HG02938 (cell line): ENCODE results near the gene CTPS2.
"Not testable (repeated sequence)": the region's sequence is repeated elsewhere in the genome, so short reads cannot be mapped to it uniquely, and the experiment has no call there.

Experiments
- ATAC-seq: cut with Tn5 transposase; IDR thresholded peaks from one replicate; pipeline ENCODE4 v1.9.1; 2021; ENCODE audit warnings: mild to moderate bottlenecking, moderate library complexity; ENCODE audit not compliant: unreplicated experiment

The CTPS2 gene

DNA sequence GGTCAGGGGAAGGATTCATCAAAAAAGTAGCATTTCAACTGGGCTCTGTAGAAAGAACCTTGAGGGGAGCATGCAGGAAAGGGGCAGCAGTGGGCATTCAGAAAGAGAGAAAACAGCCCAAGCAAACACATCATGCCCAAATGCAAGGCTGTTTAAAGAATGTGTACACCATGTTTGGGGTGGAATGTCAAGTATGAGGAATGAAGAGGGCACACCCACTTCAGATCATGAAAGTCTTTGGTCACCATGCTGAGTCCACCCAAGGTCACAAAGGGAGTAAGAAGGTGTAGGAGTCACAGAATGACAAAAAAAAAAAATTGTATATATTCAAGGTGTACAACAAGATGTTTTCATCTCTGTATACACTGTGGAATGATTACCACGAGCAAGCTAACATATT, 53.1 kb downstream of the CTPS2 start:
- no peak for ATAC-seq

DNA sequence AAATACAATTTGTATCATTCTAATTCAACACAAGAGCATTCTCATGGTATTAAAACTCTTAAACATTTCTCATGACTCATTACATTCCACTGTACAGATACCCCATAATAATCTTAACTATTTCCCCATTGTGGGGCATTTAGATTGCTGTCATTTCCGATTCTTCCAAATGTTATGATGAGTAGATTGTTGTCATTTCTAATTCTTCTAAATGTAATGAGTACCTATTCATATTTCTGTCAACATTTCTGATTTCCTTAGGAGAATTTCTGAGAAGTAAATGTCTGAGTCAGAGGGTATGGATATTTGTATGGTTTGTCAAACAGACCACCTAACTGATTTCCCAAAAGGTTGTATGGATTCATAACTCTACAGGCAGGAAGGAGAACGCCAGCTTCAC, 54.2 kb downstream of the CTPS2 start:
- ATAC-seq, result no peak

DNA sequence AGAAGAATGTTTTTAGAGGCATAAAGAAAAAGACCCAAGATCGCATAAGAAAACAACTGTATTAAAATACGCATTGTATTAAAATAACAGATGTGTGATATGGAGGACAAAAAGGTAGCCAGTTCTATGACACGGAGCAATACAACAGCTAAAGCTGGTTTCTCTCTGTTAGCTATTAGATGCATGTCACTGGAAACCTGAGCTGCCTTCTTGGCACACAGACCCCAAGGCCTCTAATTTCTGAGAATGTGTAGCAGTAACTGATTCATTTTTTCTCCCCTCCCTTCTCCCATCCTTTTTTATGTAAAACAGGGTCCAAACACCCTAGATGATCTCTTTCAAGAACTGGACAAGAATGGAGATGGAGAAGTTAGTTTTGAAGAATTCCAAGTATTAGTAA, 58.4 kb downstream of the CTPS2 start:
- ATAC-seq, result no peak

- no peak for ATAC-seq
Observed at GRCh38 chrX:16653424-16653823, 59.0 kb downstream of the CTPS2 start.

- no peak for ATAC-seq
Observed at GRCh38 chrX:16651391-16652024, 61.0 kb downstream of the CTPS2 start.

GRCh38 chrX:16649858-16650257, 62.6 kb downstream of the CTPS2 start, which contains the start of gene S100G:
Gene S100G, plus strand, starts transcription at chrX:16650158. Its CDS starts 849 bp downstream, at chrX:16651007.
- no peak for ATAC-seq

DNA sequence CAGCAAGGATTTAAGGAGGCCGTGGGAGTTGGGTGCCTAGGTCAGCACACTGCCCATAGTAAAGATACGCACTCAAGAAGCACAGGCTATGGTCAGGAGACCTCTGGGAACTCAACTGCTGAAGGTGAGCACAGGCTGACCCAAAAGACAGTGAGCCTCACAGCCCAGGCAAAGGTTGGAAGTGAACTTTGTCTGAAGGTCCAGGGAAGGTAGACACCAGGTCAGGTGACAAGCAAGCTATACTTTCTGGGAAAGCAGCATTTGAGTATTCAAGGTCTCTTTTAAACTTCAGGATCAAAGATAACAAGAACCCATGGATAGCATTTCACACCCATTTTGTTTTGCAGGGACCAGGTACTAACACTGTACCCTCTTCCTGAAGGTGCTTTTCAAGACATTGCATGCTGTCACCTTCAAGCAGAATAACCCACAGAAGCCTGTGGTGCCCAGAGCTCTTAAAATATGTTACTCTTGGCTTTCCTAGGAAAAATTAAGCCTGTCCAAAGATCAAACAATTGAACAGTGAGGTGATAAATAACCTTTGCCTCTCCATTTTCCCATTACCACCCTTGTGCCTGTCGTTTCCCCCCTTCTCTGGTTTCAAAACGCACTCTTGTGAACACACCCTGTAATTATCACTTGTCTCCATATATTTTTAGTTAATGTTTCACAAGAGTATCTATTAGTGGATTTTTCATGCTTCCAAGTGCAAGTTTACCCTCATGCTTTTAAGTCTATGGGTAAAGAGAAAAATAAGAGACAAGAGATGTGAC, 65.9 kb downstream of the CTPS2 start:
- no peak for ATAC-seq

DNA sequence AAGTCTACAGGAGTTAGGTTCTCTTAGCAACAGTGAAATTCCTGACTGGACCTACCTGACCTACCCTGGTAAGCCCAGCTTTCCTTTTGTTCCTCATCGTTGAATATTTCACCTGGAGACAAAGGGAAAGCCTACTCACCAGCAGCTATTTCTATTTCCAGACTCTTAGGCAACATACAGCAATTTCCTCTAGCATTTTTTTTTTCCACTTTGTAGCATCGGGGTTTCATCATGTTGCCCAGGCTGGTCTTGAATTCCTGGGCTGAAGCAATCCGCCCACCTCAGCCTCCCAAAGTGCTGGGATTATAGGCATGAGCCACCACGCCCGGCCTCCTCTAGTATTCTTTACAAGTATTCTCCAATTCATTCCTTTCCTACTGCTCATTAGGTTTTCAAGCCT, 69.3 kb downstream of the CTPS2 start:
- ATAC-seq, result no peak

DNA sequence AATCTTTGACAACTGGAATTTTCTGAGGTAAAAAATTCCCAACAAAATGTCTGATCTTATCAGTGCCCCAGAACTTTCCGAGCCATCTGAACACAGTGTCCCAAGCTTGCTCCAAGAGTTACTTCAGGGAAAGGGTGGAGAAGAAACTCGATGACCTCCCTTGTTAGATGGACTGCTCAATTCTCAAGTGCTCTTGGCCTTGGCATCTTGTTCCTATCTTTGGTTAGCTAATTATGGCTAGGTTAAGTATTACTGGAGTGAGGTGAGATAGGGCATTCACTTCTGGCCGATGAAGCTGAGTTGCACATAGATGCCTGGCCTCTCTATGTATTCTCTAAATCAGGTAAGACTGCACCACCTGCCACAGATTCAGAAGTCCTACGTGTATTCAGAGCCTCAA, 71.6 kb downstream of the CTPS2 start:
- ATAC-seq, result no peak

DNA sequence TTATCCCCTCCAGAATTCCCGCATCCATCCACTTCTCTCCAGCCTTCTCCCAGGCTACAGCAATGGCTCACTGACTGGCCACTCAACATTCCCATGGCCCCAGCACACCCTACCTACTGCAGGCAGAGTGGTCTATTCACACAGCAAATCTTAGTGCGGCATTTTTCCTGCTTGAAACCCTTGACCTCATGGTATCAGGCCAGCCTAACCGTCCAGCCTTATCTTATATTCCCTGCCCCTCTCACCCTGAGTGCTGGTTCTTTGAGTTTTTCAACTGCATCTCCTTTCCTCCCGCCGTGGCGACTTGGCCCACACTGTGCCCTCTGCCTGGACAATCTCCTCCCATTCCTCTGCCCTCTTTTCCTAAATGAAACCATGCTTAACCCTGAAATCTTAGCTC, 72.5 kb downstream of the CTPS2 start:
- no peak for ATAC-seq

DNA sequence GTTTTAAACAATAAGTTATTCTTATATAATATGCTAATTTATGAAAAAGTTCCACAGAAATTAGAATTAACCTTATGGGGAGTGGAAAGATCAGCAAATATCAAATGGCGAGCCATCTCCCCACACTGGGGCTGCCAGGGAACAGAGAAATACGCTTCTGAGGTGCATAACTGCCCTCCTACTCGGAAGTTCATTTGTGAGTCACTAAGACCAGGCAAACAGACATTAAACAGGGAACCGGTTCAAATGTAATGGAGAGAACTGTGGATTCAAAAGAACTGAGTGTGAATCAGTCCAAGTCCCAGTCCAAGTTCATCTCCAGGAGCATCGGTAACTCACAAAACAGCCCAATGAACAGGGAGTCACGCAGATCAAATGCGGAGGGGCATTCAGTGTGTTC, 73.9 kb downstream of the CTPS2 start:
- ATAC-seq, result no peak

- ATAC-seq, result no peak
Observed at GRCh38 chrX:16635596-16635995, 76.9 kb downstream of the CTPS2 start.

DNA sequence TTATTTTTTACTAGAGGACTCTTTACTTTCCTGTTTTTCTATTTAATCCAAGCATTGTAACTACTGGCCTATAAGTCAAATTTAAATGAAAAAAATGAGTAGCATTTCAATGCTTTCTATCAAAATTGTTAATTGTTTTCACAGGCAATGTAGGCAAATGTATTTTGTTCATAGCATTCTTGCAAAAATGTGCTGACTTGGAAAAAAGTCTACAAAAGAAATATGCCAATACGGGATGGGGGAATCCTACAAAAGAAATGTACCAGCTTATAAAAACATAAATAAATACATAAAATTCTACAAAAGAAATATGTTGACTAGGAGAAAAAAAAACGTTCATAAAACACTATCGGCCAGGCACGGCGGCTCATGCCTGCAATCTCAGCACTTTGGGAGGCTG, 77.4 kb downstream of the CTPS2 start:
- ATAC-seq, result no peak

DNA sequence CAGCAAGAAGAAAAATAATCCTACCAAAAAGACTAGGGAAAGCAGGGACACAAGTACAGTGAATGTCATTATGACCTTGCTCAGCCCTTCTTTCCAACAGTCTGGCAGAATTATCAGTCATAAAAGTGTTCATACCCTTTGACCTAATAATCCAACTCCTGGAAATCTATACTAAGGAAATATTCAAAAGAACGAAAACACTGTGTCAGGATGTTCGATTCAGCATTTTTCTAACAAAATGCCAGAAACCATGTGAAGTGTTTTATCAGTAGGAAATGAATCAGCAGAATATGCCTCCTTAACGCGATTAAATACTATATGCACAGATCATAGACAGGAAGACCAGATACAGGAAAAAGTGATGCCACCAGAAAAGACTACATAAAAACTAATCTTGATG, 78.7 kb downstream of the CTPS2 start:
- ATAC-seq, result no peak

GRCh38 chrX:16629909-16630308, 82.6 kb downstream of the CTPS2 start:
- no peak for ATAC-seq

DNA sequence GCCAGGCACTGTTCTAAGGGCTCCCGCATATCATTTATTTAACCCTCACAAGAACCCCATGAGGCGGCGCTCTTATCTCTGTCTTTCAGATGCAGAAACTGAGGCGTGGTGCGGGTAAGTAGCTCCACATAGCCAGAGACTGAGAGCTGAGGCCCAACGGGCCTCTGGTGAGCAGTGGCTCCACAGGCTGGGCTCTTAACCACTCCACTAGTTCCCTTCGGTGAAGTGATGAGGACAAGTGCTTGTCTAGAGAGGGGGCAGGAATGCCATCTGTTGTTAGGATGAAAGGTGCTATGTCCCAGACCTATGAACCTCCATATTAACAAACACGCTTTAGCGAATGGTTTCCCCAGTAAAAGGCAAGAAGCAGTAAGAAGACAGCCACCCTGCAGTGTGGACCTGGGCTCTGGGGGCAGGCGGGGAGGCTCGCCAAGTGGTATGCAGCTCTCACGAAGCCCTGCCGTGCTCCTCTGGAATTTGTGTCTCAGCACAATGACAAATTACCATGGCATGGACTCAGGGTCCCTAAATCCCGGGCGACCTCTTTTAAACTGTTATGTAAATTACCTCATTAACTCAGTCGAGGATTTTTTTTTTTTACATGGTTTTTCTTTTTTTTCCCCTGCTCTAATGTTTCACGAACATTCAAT, 83.4 kb downstream of the CTPS2 start:
- ATAC-seq, result no peak

GRCh38 chrX:16628511-16628910, 84.0 kb downstream of the CTPS2 start:
- not testable (repeated sequence) for ATAC-seq

GRCh38 chrX:16619024-16619423, 93.4 kb downstream of the CTPS2 start:
- ATAC-seq, result no peak

- ATAC-seq, result no peak
Observed at GRCh38 chrX:16618422-16618821, 94.0 kb downstream of the CTPS2 start.

GRCh38 chrX:16617382-16617781, 95.1 kb downstream of the CTPS2 start:
- no peak for ATAC-seq

- no peak for ATAC-seq
Observed at GRCh38 chrX:16612257-16612897, 100.1 kb downstream of the CTPS2 start.

DNA sequence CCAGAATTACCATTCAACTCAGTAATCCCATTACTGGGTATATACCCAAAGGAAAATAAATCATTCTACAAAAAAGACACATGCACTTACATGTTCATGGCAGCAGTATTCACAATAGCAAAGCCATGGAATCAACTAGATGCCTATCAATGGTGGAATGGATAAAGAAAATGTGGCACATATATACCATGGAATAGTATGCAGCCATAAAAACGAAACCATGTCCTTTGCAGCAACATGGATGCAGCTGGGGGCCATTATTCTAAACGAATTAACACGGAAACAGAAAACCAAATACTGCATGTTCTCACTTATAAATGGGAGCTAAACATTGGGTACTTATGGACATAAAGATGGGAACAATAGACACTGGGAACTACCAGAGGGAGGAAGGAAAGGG, 101.8 kb downstream of the CTPS2 start:
- not testable (repeated sequence) for ATAC-seq
